Measurements from ENCODE around the gene SIPA1L3.

SIPA1L3 gene

GRCh38 chr19:38227287-38228004, 320.4 kb downstream of the SIPA1L3 start:
- CTCF ChIA-PET, result interaction anchor here (0.6 to 23.5 kb wide), 20 partner anchors 9 to 326 kb away, joined by 3 to 316 read pairs (median 3); partner anchors contain the start of genes CATSPERG, PSMD8, SIPA1L3 and SPINT2
- H3K27ac ChIP-seq (ENCODE audit: extremely low read depth, low read depth, low read length), result no peak overlapping the region
- H3K36me3 ChIP-seq (ENCODE audit: control insufficient read depth in 2 of 2, insufficient read depth in 1 of 2, low read length in 2 of 2), result no peaks in the 10 kb centered on the region
- peaks cover 16% of the 10 kb centered on the region for H3K4me1 ChIP-seq (ENCODE audit: control insufficient read depth, insufficient read depth, low read length)
- H3K9me3 ChIP-seq (ENCODE audit: control insufficient read depth, insufficient read depth, low read depth, low read length), result no peaks in the 10 kb centered on the region
- H3K4me3 ChIP-seq (ENCODE audit: low read depth, low read length), result no peak overlapping the region
- POLR2A ChIA-PET, result interaction anchor here (0.7 kb wide), 1 partner anchor 37 kb away, joined by 3 read pairs; the partner anchor contains the start of gene SPINT2
- TF ChIP-seq ZNF248 (tag by site-specific recombination; IDR thresholded peaks at IDR 0.05) (no peak), ZNF785 (tag by site-specific recombination; IDR thresholded peaks at IDR 0.05) (no peak), SALL2 (tag by site-specific recombination; IDR thresholded peaks at IDR 0.05; ENCODE audit: borderline replicate concordance) (no peak), PRDM4 (tag by site-specific recombination; IDR thresholded peaks at IDR 0.05) (no peak), ZBTB17 (tag by site-specific recombination; IDR thresholded peaks at IDR 0.05) (no peak), ZNF157 (tag by site-specific recombination; IDR thresholded peaks at IDR 0.05) (no peak), ZNF239 (tag by site-specific recombination; IDR thresholded peaks at IDR 0.05) (no peak), ZNF530 (tag by site-specific recombination; IDR thresholded peaks at IDR 0.05; ENCODE audit: low read depth) (no peak), ZNF302 (tag by site-specific recombination; IDR thresholded peaks at IDR 0.05; ENCODE audit: low read depth) (no peak), ZNF677 (tag by site-specific recombination; IDR thresholded peaks at IDR 0.05) (no peak), ZNF37A (tag by site-specific recombination; IDR thresholded peaks at IDR 0.05) (no peak), ZSCAN5A (tag by site-specific recombination; IDR thresholded peaks at IDR 0.05) (0 out of 2 replicates have a peak, but pooled peaks have one; percentile 10), GLI4 (tag by site-specific recombination; IDR thresholded peaks at IDR 0.05) (no peak), ZNF776 (tag by site-specific recombination; IDR thresholded peaks at IDR 0.05; ENCODE audit: borderline replicate concordance) (no peak), SP2 (tag by site-specific recombination; IDR thresholded peaks at IDR 0.05) (no peak), ZNF518A (tag by site-specific recombination; conservative IDR thresholded peaks at IDR 0.05; ENCODE audit: low read depth) (no peak), SCRT2 (tag by site-specific recombination; IDR thresholded peaks at IDR 0.05) (no peak), ZNF426 (tag by site-specific recombination; IDR thresholded peaks at IDR 0.05) (no peak), ZXDB (tag by site-specific recombination; IDR thresholded peaks at IDR 0.05) (no peak), BCL11B (tag by site-specific recombination; IDR thresholded peaks at IDR 0.05; ENCODE audit: low read depth) (0 out of 2 replicates have a peak, but pooled peaks have one; percentile 70), GLIS1 (tag by site-specific recombination; IDR thresholded peaks at IDR 0.05) (peak; percentile 80), ZNF311 (tag by site-specific recombination; IDR thresholded peaks at IDR 0.05; ENCODE audit: borderline replicate concordance) (no peak), ZNF350 (tag by site-specific recombination; IDR thresholded peaks at IDR 0.05) (no peak), ZNF623 (tag by site-specific recombination; IDR thresholded peaks at IDR 0.05) (peak; percentile 11; the same call in 1 of the 2 replicates), ZNF548 (tag by site-specific recombination; IDR thresholded peaks at IDR 0.05) (no peak), REPIN1 (tag by site-specific recombination; IDR thresholded peaks at IDR 0.05; ENCODE audit: low read depth) (no peak), ZNF621 (tag by site-specific recombination; IDR thresholded peaks at IDR 0.05) (no peak), ZNF155 (tag by site-specific recombination; IDR thresholded peaks at IDR 0.05) (no peak), ZNF792 (tag by site-specific recombination; IDR thresholded peaks at IDR 0.05) (no peak), BCL11A (tag by site-specific recombination; IDR thresholded peaks at IDR 0.05; ENCODE audit: low read depth) (no peak), EGR2 (tag by site-specific recombination; IDR thresholded peaks at IDR 0.05; ENCODE audit: low read depth) (peak; percentile 99), ZNF514 (tag by site-specific recombination; IDR thresholded peaks at IDR 0.05) (no peak)
